Stimulated activated CD4-positive, alpha-beta T cell treated with anti-CD3 and anti-CD28 coated beads, Interleukin-4, amount 100 ng/mL, for 24 hours (primary cell): ENCODE measurements around the gene HK2.
A peak's percentile ranks its signal among the peaks of the same experiment; 100 is the strongest.
"Not testable (repeated sequence)": the region's sequence is repeated elsewhere in the genome, so short reads cannot be mapped to it uniquely, and the experiment has no call there.

ENCODE experiments used
- DNase-seq: peaks from one replicate; pipeline ENCODE4 v3.0.0-alpha.2; 2020

HK2 gene

GRCh38 chr2:74906395-74906794, 72.5 kb downstream of the HK2 start:
- no peak for DNase-seq

GRCh38 chr2:74907560-74907959, 73.6 kb downstream of the HK2 start:
- not testable (repeated sequence) for DNase-seq

- DNase-seq = no peak
Observed at GRCh38 chr2:74908748-74909444, 75.0 kb downstream of the HK2 start.

DNA sequence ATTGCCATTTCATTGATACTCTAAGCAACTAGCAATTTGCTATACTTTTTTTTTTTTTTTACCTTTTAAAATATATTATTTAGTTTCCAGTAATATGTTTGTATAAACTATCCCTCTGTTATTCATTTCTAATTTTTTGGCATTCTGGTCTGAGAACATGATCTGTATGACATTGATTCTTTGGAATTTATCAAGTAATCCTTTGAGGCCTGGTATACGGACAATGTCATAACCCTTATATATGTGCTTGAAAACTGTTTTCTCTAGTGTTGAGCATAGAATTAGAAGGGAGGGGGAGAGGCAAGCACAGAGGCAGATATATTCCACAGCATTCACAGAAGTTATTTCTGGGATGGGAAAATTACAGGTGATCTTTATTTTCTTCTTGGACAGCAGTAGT, 76.3 kb downstream of the HK2 start:
- no peak for DNase-seq

GRCh38 chr2:74911061-74911460, 77.1 kb downstream of the HK2 start:
- no peak for DNase-seq

- DNase-seq = no peak
Observed at GRCh38 chr2:74915743-74916142, 81.8 kb downstream of the HK2 start.

DNA sequence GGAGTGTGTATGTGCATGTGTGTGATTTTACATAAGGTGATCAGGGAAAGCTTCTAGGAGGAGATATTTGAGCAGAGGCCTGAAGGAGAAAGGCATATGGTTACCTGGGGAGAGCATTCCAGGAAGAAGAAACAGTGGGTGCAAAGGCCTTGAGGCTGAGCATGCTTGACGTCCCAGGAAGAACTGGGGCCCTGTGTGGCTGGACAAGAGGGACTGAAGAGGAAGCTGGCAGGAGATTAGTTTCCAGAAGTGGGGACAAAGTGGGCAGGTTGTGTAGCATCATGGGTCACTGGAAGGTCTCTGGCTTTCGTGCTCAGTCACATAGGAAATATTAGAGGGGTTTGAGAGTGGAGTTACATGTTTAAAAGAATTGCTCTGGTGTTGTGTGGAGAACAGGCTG, 82.5 kb downstream of the HK2 start:
- DNase-seq = no peak

DNA sequence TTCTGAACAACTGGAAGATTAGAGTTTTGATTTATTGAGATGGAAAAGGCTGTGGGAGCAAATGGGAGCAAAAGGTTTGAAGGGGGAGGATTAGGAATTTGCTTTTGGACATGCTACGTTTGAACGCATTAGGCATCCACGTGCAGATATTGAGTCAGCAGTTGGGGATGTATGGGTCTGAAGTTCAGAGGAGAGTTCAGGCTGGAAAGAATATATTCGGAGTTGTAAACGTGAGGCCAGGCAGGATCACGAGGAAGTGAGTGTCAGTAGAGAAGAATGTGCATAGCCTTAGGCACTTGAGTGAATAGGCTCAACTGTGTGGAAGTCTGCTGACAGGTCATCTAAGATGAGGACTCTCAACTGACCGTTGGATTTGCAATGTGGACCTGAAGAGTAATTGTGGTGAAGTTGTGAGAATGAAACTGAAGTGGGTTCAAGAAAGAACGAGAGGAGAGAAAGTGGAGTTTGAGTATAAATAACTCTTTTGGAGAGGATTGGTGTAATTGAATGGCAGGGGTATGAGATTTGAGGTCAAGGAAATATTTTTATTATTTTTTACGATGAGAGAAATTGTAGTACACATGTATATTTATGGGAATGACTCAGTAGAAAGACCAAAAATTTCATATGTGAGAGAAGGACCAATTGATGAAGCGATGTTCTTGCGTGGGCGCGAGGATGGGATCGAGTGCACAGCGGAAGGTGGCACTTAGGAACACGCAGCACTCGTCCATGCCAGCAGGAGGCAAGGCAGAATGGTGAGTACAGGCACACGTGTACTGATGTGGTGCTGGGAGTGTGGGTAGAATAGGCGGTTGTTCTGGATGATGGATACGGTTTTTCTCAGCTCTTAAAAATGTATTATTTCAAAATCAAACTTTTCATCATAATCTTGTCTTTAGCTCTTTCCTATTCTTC, 84.0 kb downstream of the HK2 start:
- DNase-seq = no peak

DNA sequence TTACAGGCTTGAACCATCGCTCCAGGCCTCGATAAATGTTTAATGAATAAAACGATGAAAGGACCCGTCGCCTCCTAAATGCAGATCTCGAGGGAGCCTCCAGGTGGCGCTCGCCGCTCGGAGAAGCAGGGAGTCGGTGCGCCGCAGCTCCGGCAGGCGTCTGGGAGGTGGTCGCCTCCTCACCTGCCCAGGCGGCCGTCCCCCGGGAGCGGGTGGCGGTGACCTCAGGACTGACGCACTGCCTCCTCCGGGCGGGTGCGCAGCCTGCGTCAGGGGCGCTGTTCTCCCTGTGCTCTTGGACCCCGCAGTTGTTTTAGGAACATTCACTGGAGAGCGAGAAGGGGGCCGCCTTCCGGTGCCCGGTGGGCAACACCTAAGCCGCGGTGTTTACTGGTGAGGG, 85.9 kb downstream of the HK2 start:
- peak; percentile 74 for DNase-seq

DNA sequence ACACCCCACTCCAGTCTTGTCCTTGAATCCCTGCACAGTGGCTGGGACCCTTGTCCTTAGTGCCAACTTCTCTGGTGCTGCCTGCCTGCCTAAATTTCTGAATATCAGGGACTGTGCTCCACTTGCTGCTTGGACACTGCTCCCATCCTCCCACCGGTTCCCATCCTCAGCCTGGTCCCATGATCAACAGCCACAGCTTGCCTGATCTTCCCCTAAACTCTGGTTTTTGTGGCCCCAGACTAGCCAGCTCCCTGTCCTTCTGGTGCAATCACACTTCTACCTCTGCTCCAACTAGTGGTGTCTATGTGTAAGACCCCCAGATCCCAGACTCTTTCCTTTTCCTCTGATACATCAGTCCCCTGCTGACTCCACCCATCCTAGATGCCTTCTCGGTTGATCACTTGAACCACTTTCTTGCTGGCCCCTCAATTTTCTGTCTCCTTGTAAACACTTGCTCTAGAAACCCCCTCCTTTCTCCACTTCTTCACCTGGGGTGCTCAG, 87.4 kb downstream of the HK2 start:
- no peak for DNase-seq

- no peak for DNase-seq
Observed at GRCh38 chr2:74922592-74923227, 88.8 kb downstream of the HK2 start.

GRCh38 chr2:74924463-74925265, 90.7 kb downstream of the HK2 start:
- no peak for DNase-seq

DNA sequence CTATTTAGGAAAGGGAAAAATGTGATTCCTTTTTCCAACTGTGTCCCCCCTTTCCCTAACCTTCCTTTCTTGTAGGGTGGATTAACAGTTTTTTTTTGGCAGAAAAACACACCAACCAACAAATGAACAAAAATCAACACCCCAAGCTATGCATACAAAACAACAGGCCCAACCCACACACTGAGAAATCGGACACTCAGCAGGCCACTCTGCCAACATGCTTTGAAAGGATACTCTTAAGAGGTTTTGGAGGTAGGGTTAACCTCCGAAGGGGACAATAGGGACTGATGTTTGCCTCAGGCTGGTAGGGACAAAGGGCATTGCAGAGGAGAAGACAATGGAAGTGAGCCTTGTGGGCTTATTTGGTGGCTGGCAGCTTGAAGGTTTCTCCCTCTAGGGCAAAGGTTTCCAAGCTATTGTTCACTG, 91.4 kb downstream of the HK2 start:
- no peak for DNase-seq

GRCh38 chr2:74927621-74928020, 93.7 kb downstream of the HK2 start:
- no peak for DNase-seq

GRCh38 chr2:74930811-74931486, 97.0 kb downstream of the HK2 start:
- no peak for DNase-seq

DNA sequence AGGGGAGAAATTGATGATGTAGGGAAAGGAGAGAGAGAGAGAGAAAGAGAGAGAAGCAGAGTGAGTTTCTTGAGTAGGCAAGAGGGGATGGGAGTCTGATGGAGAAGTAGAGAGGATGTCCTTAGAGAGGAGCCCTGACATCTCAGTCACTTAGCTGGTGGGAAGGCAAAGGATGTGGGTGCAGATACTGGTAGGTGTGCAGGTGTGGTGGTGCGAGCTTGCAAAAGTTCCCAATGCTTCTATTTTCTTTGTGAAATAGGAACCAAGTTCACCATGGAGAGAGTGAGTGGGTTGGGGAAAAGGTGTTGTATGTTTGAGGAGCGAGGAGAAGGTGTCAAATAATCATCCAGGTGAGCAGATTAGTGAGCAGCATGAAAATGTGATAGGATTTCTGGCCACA, 98.0 kb downstream of the HK2 start:
- DNase-seq = no peak

GRCh38 chr2:74935975-74936391, 102.1 kb downstream of the HK2 start:
- DNase-seq = no peak

GRCh38 chr2:74937221-74937880, 103.4 kb downstream of the HK2 start:
- no peak for DNase-seq

GRCh38 chr2:74938264-74938663, 104.3 kb downstream of the HK2 start:
- no peak for DNase-seq

GRCh38 chr2:74939919-74940812, 106.2 kb downstream of the HK2 start:
- no peak for DNase-seq
